ENCODE data around the gene SERPINA4. TPM values are rescaled to one million over a fixed set of nuclear protein-coding genes. Genes with fewer than 3 reads are reported as not detected.

The SERPINA4 gene
- total RNA-seq, 6 experiments from 2014 or later: not detected

GRCh38 chr14:94613720-94614644, 52.7 kb downstream of the SERPINA4 start:
- Mint-ChIP-seq H3K27ac (no peak overlapping the region), H3K27me3 (ENCODE audit: insufficient read depth) (peaks cover 6% of the 10 kb centered on the region; the same call in 1 of the 2 replicates), H3K4me1 (ENCODE audit: low read depth) (no peaks in the 10 kb centered on the region), H3K36me3 (ENCODE audit: low read depth) (peaks cover 5% of the 10 kb centered on the region; the same call in 1 of the 2 replicates), H3K9me3 (peaks cover 59% of the 10 kb centered on the region), H3K4me3 (no peak overlapping the region)
- TF ChIP-seq, protein P1, sequence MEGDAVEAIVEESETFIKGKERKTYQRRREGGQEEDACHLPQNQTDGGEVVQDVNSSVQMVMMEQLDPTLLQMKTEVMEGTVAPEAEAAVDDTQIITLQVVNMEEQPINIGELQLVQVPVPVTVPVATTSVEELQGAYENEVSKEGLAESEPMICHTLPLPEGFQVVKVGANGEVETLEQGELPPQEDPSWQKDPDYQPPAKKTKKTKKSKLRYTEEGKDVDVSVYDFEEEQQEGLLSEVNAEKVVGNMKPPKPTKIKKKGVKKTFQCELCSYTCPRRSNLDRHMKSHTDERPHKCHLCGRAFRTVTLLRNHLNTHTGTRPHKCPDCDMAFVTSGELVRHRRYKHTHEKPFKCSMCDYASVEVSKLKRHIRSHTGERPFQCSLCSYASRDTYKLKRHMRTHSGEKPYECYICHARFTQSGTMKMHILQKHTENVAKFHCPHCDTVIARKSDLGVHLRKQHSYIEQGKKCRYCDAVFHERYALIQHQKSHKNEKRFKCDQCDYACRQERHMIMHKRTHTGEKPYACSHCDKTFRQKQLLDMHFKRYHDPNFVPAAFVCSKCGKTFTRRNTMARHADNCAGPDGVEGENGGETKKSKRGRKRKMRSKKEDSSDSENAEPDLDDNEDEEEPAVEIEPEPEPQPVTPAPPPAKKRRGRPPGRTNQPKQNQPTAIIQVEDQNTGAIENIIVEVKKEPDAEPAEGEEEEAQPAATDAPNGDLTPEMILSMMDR (IDR thresholded peaks at IDR 0.05): no peak
- no peak for DNase-seq

- TF ChIP-seq, protein P1 (IDR thresholded peaks at IDR 0.05): no peak
- H3K27me3 Mint-ChIP-seq (ENCODE audit: insufficient read depth): peaks cover 6% of the 10 kb centered on the region; the same call in 1 of the 2 replicates
- no peak overlapping the region for H3K27ac Mint-ChIP-seq
- no peak overlapping the region for H3K4me3 Mint-ChIP-seq
- DNase-seq: no peak
- H3K4me1 Mint-ChIP-seq (ENCODE audit: low read depth): no peaks in the 10 kb centered on the region
- H3K9me3 Mint-ChIP-seq: peaks cover 59% of the 10 kb centered on the region
- peaks cover 5% of the 10 kb centered on the region; the same call in 1 of the 2 replicates for H3K36me3 Mint-ChIP-seq (ENCODE audit: low read depth)
Measured at GRCh38 chr14:94614802-94615201, 53.6 kb downstream of the SERPINA4 start.

- H3K27me3 Mint-ChIP-seq (ENCODE audit: insufficient read depth): peaks cover 6% of the 10 kb centered on the region; the same call in 1 of the 2 replicates
- no peak for DNase-seq
- H3K4me1 Mint-ChIP-seq (ENCODE audit: low read depth): no peaks in the 10 kb centered on the region
- H3K27ac Mint-ChIP-seq: no peak overlapping the region
- H3K4me3 Mint-ChIP-seq: no peak overlapping the region
- peaks cover 5% of the 10 kb centered on the region for H3K36me3 Mint-ChIP-seq (ENCODE audit: low read depth)
- TF ChIP-seq, protein P1 (IDR thresholded peaks at IDR 0.05): no peak
- peaks cover 63% of the 10 kb centered on the region for H3K9me3 Mint-ChIP-seq
Measured at GRCh38 chr14:94615254-94615653, 54.0 kb downstream of the SERPINA4 start.

DNA sequence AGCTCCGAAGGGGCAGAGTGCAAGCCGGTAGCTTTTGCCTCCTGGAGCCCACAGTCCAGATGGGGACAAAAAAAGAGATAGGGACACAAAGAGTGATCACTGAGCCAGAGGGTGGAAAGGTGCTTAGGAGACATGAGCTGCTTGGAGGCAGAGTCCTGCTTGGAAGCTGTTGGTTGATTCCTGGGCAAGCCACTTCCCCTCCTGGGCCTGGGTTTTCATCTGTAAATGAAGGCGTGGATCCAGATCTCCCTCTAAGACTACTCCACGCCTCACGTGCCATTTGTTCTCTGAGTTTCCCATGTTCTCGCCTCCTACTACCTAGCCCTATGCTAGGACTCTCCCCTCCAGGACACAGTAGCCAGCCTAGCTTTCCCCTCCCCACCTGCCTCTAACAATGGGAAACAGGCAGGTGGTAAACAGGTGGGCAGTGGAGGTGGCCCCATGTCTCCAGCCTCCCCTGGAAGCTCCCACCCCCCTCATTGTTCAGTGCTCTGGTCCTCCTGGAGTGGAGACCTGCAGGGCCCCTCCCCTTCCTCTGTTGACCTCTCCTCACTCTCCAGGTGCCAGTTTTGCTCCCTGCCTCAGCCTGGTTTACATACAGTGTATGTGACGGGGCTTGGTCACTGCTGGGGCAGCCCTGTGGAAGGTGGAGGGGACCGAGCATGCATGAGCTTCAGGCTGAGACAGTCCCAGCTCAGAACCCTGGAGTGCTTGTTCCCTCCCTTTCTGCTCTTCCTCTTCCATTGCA, 54.8 kb downstream of the SERPINA4 start:
- Mint-ChIP-seq H3K27ac (no peak overlapping the region), H3K4me1 (ENCODE audit: low read depth) (no peaks in the 10 kb centered on the region), H3K36me3 (ENCODE audit: low read depth) (peaks cover 5% of the 10 kb centered on the region), H3K4me3 (no peak overlapping the region), H3K27me3 (ENCODE audit: insufficient read depth) (peaks cover 6% of the 10 kb centered on the region; the same call in 1 of the 2 replicates), H3K9me3 (peaks cover 64% of the 10 kb centered on the region)
- DNase-seq: no peak
- TF ChIP-seq, protein P1 (IDR thresholded peaks at IDR 0.05): no peak

- H3K36me3 Mint-ChIP-seq (ENCODE audit: low read depth): peaks cover 5% of the 10 kb centered on the region
- H3K27me3 Mint-ChIP-seq (ENCODE audit: insufficient read depth): peaks cover 6% of the 10 kb centered on the region; the same call in 1 of the 2 replicates
- TF ChIP-seq, protein P1 (IDR thresholded peaks at IDR 0.05): no peak
- H3K27ac Mint-ChIP-seq: no peak overlapping the region
- H3K9me3 Mint-ChIP-seq: peaks cover 69% of the 10 kb centered on the region
- no peak overlapping the region for H3K4me3 Mint-ChIP-seq
- no peaks in the 10 kb centered on the region for H3K4me1 Mint-ChIP-seq (ENCODE audit: low read depth)
- DNase-seq: no peak
Measured at GRCh38 chr14:94617366-94617941, 56.2 kb downstream of the SERPINA4 start.

Measured in HFFc6 (cell line).